ENCODE data around the gene IQCF5. TPM values are rescaled to one million over a fixed set of nuclear protein-coding genes. Genes with fewer than 3 reads are reported as not detected.

Gene IQCF5
- total and polyA plus RNA-seq, 2 donors (not counting 3 experiments of a cell fraction or from before 2014, with no cell fraction given), result not detected

DNA sequence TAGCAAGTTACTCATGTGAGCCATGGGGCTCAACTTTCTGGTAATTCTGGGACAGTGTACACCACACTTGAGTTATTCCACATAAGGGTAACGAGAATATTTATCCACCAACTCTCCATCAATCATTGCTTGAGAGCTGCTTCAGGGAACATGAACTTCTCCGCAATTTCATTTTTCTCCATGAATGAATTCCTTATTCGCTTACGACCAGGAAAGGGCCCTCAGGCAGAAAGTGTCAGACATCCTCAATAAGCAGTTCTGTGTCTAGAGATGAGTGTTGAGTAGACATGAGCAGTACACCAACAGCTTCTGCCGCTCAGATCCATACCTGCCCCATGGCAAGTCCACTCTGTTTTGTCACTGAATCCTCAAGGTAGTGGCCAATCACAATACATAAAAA lies 38.8 kb downstream of the IQCF5 start:
- Histone ChIP-seq H3K9ac (replicated peaks; ENCODE audit: extremely low read depth, insufficient read depth, low read length) (no peak overlapping the region), H3K4me2 (ENCODE audit: insufficient read depth, low read length) (no peak overlapping the region), H2AFZ (ENCODE audit: low read depth, low read length) (no peak overlapping the region), H3K27ac (ENCODE audit: insufficient read depth, low read depth, low read length) (no peak overlapping the region), H4K20me1 (replicated peaks; ENCODE audit: control insufficient read depth, extremely low read depth, insufficient read depth, low read length) (no peaks in the 10 kb centered on the region), H3K9me1 (replicated peaks; ENCODE audit: control insufficient read depth, extremely low read depth, insufficient read depth, low read length) (no peaks in the 10 kb centered on the region), H3K9me3 (replicated peaks; ENCODE audit: control insufficient read depth, insufficient read depth, low read length) (no peaks in the 10 kb centered on the region), H3K36me3 (ENCODE audit: control insufficient read depth in 2 of 2, extremely low read depth in 1 of 2, insufficient read depth in 2 of 2, low read length in 2 of 2) (no peaks in the 10 kb centered on the region), H3K79me2 (ENCODE audit: control insufficient read depth, insufficient read depth, low read length) (no peaks in the 10 kb centered on the region), H3K27me3 (ENCODE audit: control insufficient read depth in 2 of 2, insufficient read depth in 2 of 2, low read length in 2 of 2) (peaks cover 2% of the 10 kb centered on the region in 2 experiments), H3K4me3 (replicated peaks in 1 of 3; ENCODE audit: insufficient read depth in 1 of 3, low read depth in 1 of 3, low read length in 3 of 3) (no peak overlapping the region), H3K4me1 (ENCODE audit: control insufficient read depth, extremely low read depth, insufficient read depth, low read length) (no peaks in the 10 kb centered on the region)
- BruUV-seq (replicated peaks), result no TSS peak
- dilution Hi-C loops (cut with MboI; ENCODE audit: extremely low pct_ligation_motif_present, low sequenced_read_pairs) (no loop called here), intact Hi-C loops (cut with micrococcal nuclease) (no loop called here)
- DNase-seq (ENCODE audit: low read depth, low spot score), result no peak
- ChIA-PET CTCF (no interaction called here), POLR2A (no interaction called here)
- no peak for FAIRE-seq
- no peak for TF ChIP-seq POLR2A (IDR thresholded peaks at IDR 0.05; ENCODE audit: low read depth, low read length)
- TF ChIP-seq FOS (IDR thresholded peaks at IDR 0.05; ENCODE audit: borderline replicate concordance, insufficient read depth, low read length), result no peak
- no peak for TF ChIP-seq POLR2AphosphoS5 (IDR thresholded peaks at IDR 0.05; ENCODE audit: insufficient read depth, low read depth, low read length)
- TF ChIP-seq, protein P1, sequence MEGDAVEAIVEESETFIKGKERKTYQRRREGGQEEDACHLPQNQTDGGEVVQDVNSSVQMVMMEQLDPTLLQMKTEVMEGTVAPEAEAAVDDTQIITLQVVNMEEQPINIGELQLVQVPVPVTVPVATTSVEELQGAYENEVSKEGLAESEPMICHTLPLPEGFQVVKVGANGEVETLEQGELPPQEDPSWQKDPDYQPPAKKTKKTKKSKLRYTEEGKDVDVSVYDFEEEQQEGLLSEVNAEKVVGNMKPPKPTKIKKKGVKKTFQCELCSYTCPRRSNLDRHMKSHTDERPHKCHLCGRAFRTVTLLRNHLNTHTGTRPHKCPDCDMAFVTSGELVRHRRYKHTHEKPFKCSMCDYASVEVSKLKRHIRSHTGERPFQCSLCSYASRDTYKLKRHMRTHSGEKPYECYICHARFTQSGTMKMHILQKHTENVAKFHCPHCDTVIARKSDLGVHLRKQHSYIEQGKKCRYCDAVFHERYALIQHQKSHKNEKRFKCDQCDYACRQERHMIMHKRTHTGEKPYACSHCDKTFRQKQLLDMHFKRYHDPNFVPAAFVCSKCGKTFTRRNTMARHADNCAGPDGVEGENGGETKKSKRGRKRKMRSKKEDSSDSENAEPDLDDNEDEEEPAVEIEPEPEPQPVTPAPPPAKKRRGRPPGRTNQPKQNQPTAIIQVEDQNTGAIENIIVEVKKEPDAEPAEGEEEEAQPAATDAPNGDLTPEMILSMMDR (IDR thresholded peaks at IDR 0.05; ENCODE audit: extremely low read depth in 1 of 2, insufficient read depth in 1 of 2, low read depth in 1 of 2, low read length in 2 of 2), result no peak
- TF ChIP-seq JUN (IDR thresholded peaks at IDR 0.05; ENCODE audit: borderline replicate concordance, insufficient read depth, insufficient read length, low read depth), result no peak
- TF ChIP-seq, protein P2, sequence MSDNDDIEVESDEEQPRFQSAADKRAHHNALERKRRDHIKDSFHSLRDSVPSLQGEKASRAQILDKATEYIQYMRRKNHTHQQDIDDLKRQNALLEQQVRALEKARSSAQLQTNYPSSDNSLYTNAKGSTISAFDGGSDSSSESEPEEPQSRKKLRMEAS (IDR thresholded peaks at IDR 0.05; ENCODE audit: insufficient read depth, insufficient read length), result no peak
- no peak for TF ChIP-seq MYC (IDR thresholded peaks at IDR 0.05; ENCODE audit: low read depth, low read length)
- no peak for TF ChIP-seq GATA2 (IDR thresholded peaks at IDR 0.05; ENCODE audit: insufficient read depth, insufficient read length, low read depth, low read length)
- TF ChIP-seq EZH2 (IDR thresholded peaks at IDR 0.05; ENCODE audit: borderline replicate concordance, low read depth, low read length, severe bottlenecking), result no peak

All from endothelial cell of umbilical vein (primary cell).